ENCODE data around the gene ESRP2. TPM values are rescaled to one million over a fixed set of nuclear protein-coding genes. Genes with fewer than 3 reads are reported as not detected.

Gene ESRP2
- total RNA-seq, 4 donors from 2014 or later = 0.42 to 2.4 (median 1.2) TPM

- H3K36me3 ChIP-seq = peaks cover 0 to 100% (median 11%) of the 10 kb centered on the region in 3 donors
- H3K9me3 ChIP-seq = no peaks in the 10 kb centered on the region
- 88 to 94% methylated on average over 15 to 18 of the region's 18 CpGs for WGBS, 2 donors
- no peak overlapping the region for H3K4me3 ChIP-seq
- no peak for DNase-seq (ENCODE audit: low spot score in 2 of 2)
- no peaks in the 10 kb centered on the region for H3K27me3 ChIP-seq
- no peak overlapping the region for H3K27ac ChIP-seq
- peaks cover 0 to 9% (median 0%) of the 10 kb centered on the region in 4 donors for H3K4me1 ChIP-seq
- TF ChIP-seq POLR2A (IDR thresholded peaks at IDR 0.05) (no peak), EP300 (IDR thresholded peaks at IDR 0.05) (no peak), CTCF (IDR thresholded peaks at IDR 0.05) (no peak)
These were observed 19.8 kb upstream of the ESRP2 start for GRCh38 chr16:68255712-68256111.

GRCh38 chr16:68253721-68254120 is 17.8 kb upstream of the ESRP2 start:
- DNase-seq (ENCODE audit: low spot score in 2 of 2) = no peak
- no peak for TF ChIP-seq CTCF (IDR thresholded peaks at IDR 0.05)
- TF ChIP-seq EP300 (IDR thresholded peaks at IDR 0.05) = no peak
- TF ChIP-seq POLR2A (IDR thresholded peaks at IDR 0.05) = no peak
- 95 to 97% methylated on average over 4 of the region's 4 CpGs for WGBS, 2 donors
- H3K4me1 ChIP-seq = peaks cover 0 to 9% (median 0%) of the 10 kb centered on the region in 4 donors
- H3K9me3 ChIP-seq = no peaks in the 10 kb centered on the region
- H3K27ac ChIP-seq = no peak overlapping the region
- H3K27me3 ChIP-seq = no peaks in the 10 kb centered on the region
- H3K4me3 ChIP-seq = no peak overlapping the region
- peaks cover 0 to 100% (median 7%) of the 10 kb centered on the region in 3 donors for H3K36me3 ChIP-seq

- DNase-seq (ENCODE audit: low spot score in 2 of 2) = no peak
- 79 to 90% methylated on average over 5 of the region's 5 CpGs for WGBS, 2 donors
- Histone ChIP-seq H3K27ac (no peak overlapping the region), H3K9me3 (no peaks in the 10 kb centered on the region), H3K36me3 (peaks cover 0 to 88% (median 7%) of the 10 kb centered on the region in 3 donors), H3K4me3 (no peak overlapping the region), H3K4me1 (peaks cover 0 to 7% (median 2%) of the 10 kb centered on the region in 4 donors), H3K27me3 (no peaks in the 10 kb centered on the region)
- no peak for TF ChIP-seq EP300 (IDR thresholded peaks at IDR 0.05)
- no peak for TF ChIP-seq POLR2A (IDR thresholded peaks at IDR 0.05)
- TF ChIP-seq CTCF (IDR thresholded peaks at IDR 0.05) = no peak
These were observed 16.5 kb upstream of the ESRP2 start for GRCh38 chr16:68252383-68252782.

DNA sequence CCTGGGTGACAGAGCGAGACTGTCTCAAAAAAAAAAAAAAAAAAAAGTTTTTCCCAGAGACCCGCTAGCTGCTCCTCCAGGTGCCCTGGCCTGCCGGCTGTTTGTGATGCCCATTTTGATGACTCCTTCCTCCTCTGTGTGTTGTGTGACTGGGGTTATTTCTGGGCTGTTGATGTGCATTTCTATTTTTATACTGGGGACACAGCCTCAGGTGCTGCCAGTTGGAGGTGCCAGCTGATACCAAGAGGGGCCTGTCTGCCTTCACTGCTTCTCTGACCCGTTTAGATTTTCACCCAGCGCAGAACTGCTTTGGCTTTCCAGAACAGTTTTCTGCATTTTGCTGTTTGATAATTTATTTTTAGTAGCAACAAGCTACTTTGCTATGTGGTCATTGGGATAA is 15.9 kb upstream of the ESRP2 start:
- Histone ChIP-seq H3K4me1 (peaks cover 0 to 12% (median 1%) of the 10 kb centered on the region in 4 donors), H3K27me3 (no peaks in the 10 kb centered on the region), H3K4me3 (no peak overlapping the region), H3K9me3 (no peaks in the 10 kb centered on the region), H3K27ac (no peak overlapping the region), H3K36me3 (peaks cover 0 to 83% (median 7%) of the 10 kb centered on the region in 3 donors)
- DNase-seq (ENCODE audit: low spot score in 2 of 2) = no peak
- whole genome bisulfite sequencing, 2 donors = 87 to 88% methylated on average over 5 of the region's 5 CpGs
- no peak for TF ChIP-seq EP300 (IDR thresholded peaks at IDR 0.05)
- no peak for TF ChIP-seq CTCF (IDR thresholded peaks at IDR 0.05)
- no peak for TF ChIP-seq POLR2A (IDR thresholded peaks at IDR 0.05)

DNA sequence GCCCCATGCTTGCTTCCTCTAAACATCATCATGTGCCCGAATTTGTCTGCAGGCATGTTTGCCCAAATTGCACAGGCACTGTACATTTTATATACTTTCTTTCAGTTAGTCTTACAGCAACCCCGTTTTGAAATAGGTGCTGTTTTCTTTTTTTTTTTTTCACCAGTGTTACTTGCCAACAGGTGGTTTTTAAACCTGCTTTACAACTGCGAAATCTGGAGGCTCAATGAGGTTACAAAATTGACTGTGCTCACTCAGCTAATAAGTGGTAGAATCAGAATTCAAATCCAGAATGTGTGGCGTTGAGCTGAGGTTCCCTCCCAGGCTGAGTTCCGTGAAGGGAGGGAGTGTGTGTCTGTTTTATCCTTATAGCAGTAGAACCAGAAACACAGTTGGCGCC is 15.0 kb upstream of the ESRP2 start:
- Histone ChIP-seq H3K27ac (no peak overlapping the region), H3K36me3 (peaks cover 0 to 74% (median 7%) of the 10 kb centered on the region in 3 donors), H3K4me3 (no peak overlapping the region), H3K9me3 (no peaks in the 10 kb centered on the region), H3K4me1 (peaks cover 0 to 21% (median 8%) of the 10 kb centered on the region in 4 donors), H3K27me3 (no peaks in the 10 kb centered on the region)
- WGBS, 2 donors = 89 to 95% methylated on average over 6 of the region's 6 CpGs
- no peak for DNase-seq (ENCODE audit: low spot score in 2 of 2)
- no peak for TF ChIP-seq EP300 (IDR thresholded peaks at IDR 0.05)
- no peak for TF ChIP-seq CTCF (IDR thresholded peaks at IDR 0.05)
- TF ChIP-seq POLR2A (IDR thresholded peaks at IDR 0.05) = no peak

Measured in tibial nerve (tissue), 4 donors.